ENCODE measurements around the gene DNAJB8.

- TF ChIP-seq SUZ12 (IDR thresholded peaks at IDR 0.05) (no peak), BHLHE40 (IDR thresholded peaks at IDR 0.05; ENCODE audit: borderline replicate concordance) (no peak), NFRKB (IDR thresholded peaks at IDR 0.05) (no peak), FOXK2 (IDR thresholded peaks at IDR 0.05) (no peak)
Measured at GRCh38 chr3:128462931-128463330, 3.8 kb downstream of the DNAJB8 start.
